IMR-90 (cell line): ENCODE data around the gene MYH11. TPM values are rescaled to one million over a fixed set of nuclear protein-coding genes. Genes with fewer than 3 reads are reported as not detected.

Source experiments
- ATAC-seq: fragments of 200-7000 bp; cut with Tn5 transposase; 2 replicates; pipeline ENCODE4 v1.9.1; 2020; ENCODE audit warnings: low read depth, mild to moderate bottlenecking, moderate library complexity
- BruUV-seq: library from RNA; stranded (reverse); fragments of 400-500 nt; replicated peaks from 2 replicates; lab custom pipeline; 2021; lab: Mats Ljungman, UMichigan
- CTCF ChIA-PET: fragments of 300-600 bp; formaldehyde crosslinking; extraction: SDS; loops from one replicate; lab custom pipeline; 2021; ENCODE audit warnings: antibody characterized with exemption; lab: Yijun Ruan, JAX
- POLR2A ChIA-PET: fragments of 300-600 bp; sonication (Branson Sonifier 250); formaldehyde crosslinking; loops from one replicate; lab custom pipeline; 2022; ENCODE audit warnings: antibody characterized with exemption; ENCODE audit not compliant: unreplicated experiment; lab: Charles Lee
- DNase-seq: peaks from one replicate; pipeline ENCODE4 v3.0.0; 2013
- H2AFZ ChIP-seq: replicated peaks from 2 replicates; pipeline ENCODE3; 2013; ENCODE audit warnings: low read length, mild to moderate bottlenecking; ENCODE audit not compliant: poor library complexity
- H2AK5ac ChIP-seq: 2 replicates; pipeline ENCODE4 v1.6.1; 2013; ENCODE audit warnings: low read depth, low read length, inconsistent platforms
- H2AK9ac ChIP-seq: replicated peaks from 2 replicates; pipeline ENCODE3; 2013; ENCODE audit warnings: mild to moderate bottlenecking, low read depth, low read length, moderate library complexity; ENCODE audit not compliant: poor library complexity
- H2BK120ac ChIP-seq: 2 replicates; pipeline ENCODE4 v1.6.1; 2013; ENCODE audit warnings: low read depth, low read length, inconsistent platforms
- H2BK15ac ChIP-seq: 3 replicates; pipeline ENCODE4 v1.6.1; 2013; ENCODE audit warnings: low read depth, low read length, inconsistent platforms
- H2BK20ac ChIP-seq: 2 replicates; pipeline ENCODE4 v1.6.1; 2013; ENCODE audit warnings: low read depth, mild to moderate bottlenecking, inconsistent platforms, low read length, moderate library complexity
- H2BK5ac ChIP-seq: 2 replicates; pipeline ENCODE4 v1.6.1; 2013; ENCODE audit warnings: mild to moderate bottlenecking, low read depth, low read length, inconsistent platforms; ENCODE audit not compliant: poor library complexity, severe bottlenecking
- H3K14ac ChIP-seq: replicated peaks from 2 replicates; pipeline ENCODE4 v1.6.1; 2013; ENCODE audit warnings: low read depth, low read length, inconsistent platforms
- H3K18ac ChIP-seq: 2 replicates; pipeline ENCODE4 v1.6.1; 2013; ENCODE audit warnings: low read depth, low read length, control low read depth
- H3K23ac ChIP-seq: 2 replicates; pipeline ENCODE4 v1.6.1; 2013; ENCODE audit warnings: low read depth, low read length, inconsistent platforms
- H3K27ac ChIP-seq: 2 replicates; pipeline ENCODE4 v1.5.1; 2013; ENCODE audit warnings: mild to moderate bottlenecking, control low read depth, low read length; ENCODE audit not compliant: insufficient read depth
- H3K27me3 ChIP-seq: 2 replicates; pipeline ENCODE4 v1.6.1; 2013; ENCODE audit warnings: low read length; ENCODE audit not compliant: control insufficient read depth, insufficient read depth
- H3K36me3 ChIP-seq: 2 replicates; pipeline ENCODE4 v1.6.1; 2013; ENCODE audit warnings: low read length, mixed read lengths; ENCODE audit not compliant: control insufficient read depth, insufficient read depth
- H3K4ac ChIP-seq: 2 replicates; pipeline ENCODE4 v1.6.1; 2013; ENCODE audit warnings: low read depth, low read length, inconsistent platforms
- H3K4me1 ChIP-seq: 2 replicates; pipeline ENCODE4 v1.6.1; 2013; ENCODE audit warnings: low read length, mixed read lengths; ENCODE audit not compliant: control insufficient read depth, insufficient read depth
- H3K4me2 ChIP-seq: 2 replicates; pipeline ENCODE4 v1.6.1; 2013; ENCODE audit warnings: low read depth, mild to moderate bottlenecking, control low read depth, low read length, moderate library complexity
- H3K4me3 ChIP-seq: 2 replicates; pipeline ENCODE4 v1.5.1; 2013; ENCODE audit warnings: low read depth, mild to moderate bottlenecking, control low read depth, low read length, moderate library complexity; ENCODE audit not compliant: insufficient read depth
- H3K56ac ChIP-seq: 2 replicates; pipeline ENCODE4 v1.6.1; 2013; ENCODE audit warnings: low read length, inconsistent platforms; ENCODE audit not compliant: insufficient read depth; ENCODE audit errors: extremely low read depth
- H3K79me1 ChIP-seq, 2 experiments: 2 replicates each; pipeline ENCODE4 v1.6.1; 2013; ENCODE audit warnings: low read length in 2 of 2, inconsistent platforms in 1 of 2, low read depth in 1 of 2
- H3K9ac ChIP-seq: 2 replicates; pipeline ENCODE4 v1.6.1; 2013; ENCODE audit warnings: low read depth, low read length, control low read depth
- H3K9me1 ChIP-seq: 2 replicates; pipeline ENCODE4 v1.6.1; 2013; ENCODE audit warnings: low read length, inconsistent platforms; ENCODE audit not compliant: insufficient read depth
- H3K9me3 ChIP-seq: 2 replicates; pipeline ENCODE4 v1.6.1; 2013; ENCODE audit warnings: low read length; ENCODE audit not compliant: control insufficient read depth, insufficient read depth
- H4K20me1 ChIP-seq: 2 replicates; pipeline ENCODE4 v1.6.1; 2013; ENCODE audit warnings: low read length, inconsistent platforms; ENCODE audit not compliant: insufficient read depth
- H4K5ac ChIP-seq: 2 replicates; pipeline ENCODE4 v1.6.1; 2013; ENCODE audit warnings: mild to moderate bottlenecking, low read depth, low read length, control low read depth
- H4K8ac ChIP-seq, 2 experiments: 2 replicates each; pipeline ENCODE4 v1.6.1; 2013; ENCODE audit warnings: low read depth in 2 of 2, low read length in 2 of 2, control low read depth in 1 of 2, inconsistent platforms in 1 of 2
- H4K91ac ChIP-seq: 2 replicates; pipeline ENCODE4 v1.6.1; 2013; ENCODE audit warnings: low read depth, low read length, inconsistent platforms; ENCODE audit not compliant: insufficient read depth
- BHLHE40 ChIP-seq: fragments of 150-350 bp; IDR thresholded peaks from 2 replicates; pipeline ENCODE4 v1.6.1; 2016; ENCODE audit warnings: mild to moderate bottlenecking, low read depth, low read length
- ELK1 ChIP-seq: fragments of 150-350 bp; IDR thresholded peaks from 2 replicates; pipeline ENCODE4 v1.6.1; 2016; ENCODE audit warnings: low read depth, mild to moderate bottlenecking, low read length, moderate library complexity, borderline replicate concordance
- MAZ ChIP-seq: IDR thresholded peaks from 2 replicates; pipeline ENCODE4 v1.6.1; 2012; ENCODE audit warnings: low read depth, mild to moderate bottlenecking, low read length, improper control_type of control experiment, moderate library complexity, borderline replicate concordance
- POLR2A ChIP-seq: IDR thresholded peaks from 2 replicates; pipeline ENCODE4 v1.6.1; 2012; ENCODE audit warnings: mild to moderate bottlenecking, low read depth, low read length
- RAD21 ChIP-seq: IDR thresholded peaks from 2 replicates; pipeline ENCODE4 v1.6.1; 2012; ENCODE audit warnings: low read length, improper control_type of control experiment
- RFX5 ChIP-seq: IDR thresholded peaks from 2 replicates; pipeline ENCODE4 v1.8.0; 2012; ENCODE audit warnings: low read depth, mild to moderate bottlenecking, low read length, moderate library complexity
- WGBS, 2 experiments: methylation state at CpG; one replicate each; pipeline versions ENCODE4 v1.1.5 to v1.1.7; 2013; ENCODE audit warnings: missing lambda C conversion rate in 2 of 2; ENCODE audit not compliant: insufficient read length in 1 of 2; ENCODE audit errors: extremely low coverage in 2 of 2; 5-methylcytosine and 5-hydroxymethylcytosine counted together
- dilution Hi-C: fragments of 300-500 bp; cut with HindIII; formaldehyde crosslinking; loops from one replicate; pipeline ENCODE4 v1.14.3; 2018; ENCODE audit warnings: low sequenced_read_pairs; ENCODE audit not compliant: unreplicated experiment
- in situ Hi-C: fragments of 300-500 bp; cut with MboI; formaldehyde crosslinking; loops from 3 replicates; pipeline ENCODE4 v1.14.3; 2019; ENCODE audit warnings: low sequenced_read_pairs, inconsistent platforms, mixed read lengths
- intact Hi-C: fragments of 100-400 bp; cut with micrococcal nuclease; formaldehyde crosslinking; loops from 2 replicates; pipeline ENCODE4 v1.10.0; 2022
- polyA plus RNA-seq, 3 experiments: library from polyadenylated mRNA; depleted of rRNA; stranded (reverse); fragments of >200 nt; gene quantifications; 2 replicates each; pipeline ENCODE4 v1.2.3, GENCODE V29; 2012; ENCODE audit warnings: low replicate concordance in 1 of 3
- total RNA-seq: library from RNA; depleted of rRNA; stranded (reverse); fragments of >200 nt; gene quantifications from 2 replicates; pipeline ENCODE4 v1.2.3, GENCODE V29; 2012

The MYH11 gene
- total and polyA plus RNA-seq, 2 of the 4 experiments (the other 2 are of a cell fraction): under 0.01 to 0.12 TPM

- WGBS, 2 experiments: 100% methylated on average over 1 of the region's 7 CpGs; no CpG with 5 or more reads in 1 of the 2 experiments
- no peak for ATAC-seq
- no peak overlapping the region for H3K56ac ChIP-seq
Observed at GRCh38 chr16:15736529-15736928, 120.3 kb downstream of the MYH11 start.

More at GRCh38 chr16:15736529-15736928, 120.3 kb downstream of the MYH11 start:
- Histone ChIP-seq H3K9me1 (peaks cover 6% of the 10 kb centered on the region; the same call in 1 of the 2 replicates), H3K4me1 (peaks cover 4% of the 10 kb centered on the region; the same call in 1 of the 2 replicates), H2AK9ac (no peak overlapping the region), H4K91ac (no peak overlapping the region), H3K4me2 (no peak overlapping the region), H3K4me3 (no peak overlapping the region), H2BK5ac (no peak overlapping the region), H3K18ac (no peak overlapping the region), H3K36me3 (no peaks in the 10 kb centered on the region), H3K27ac (no peak overlapping the region), H3K9me3 (peaks cover 7% of the 10 kb centered on the region), H3K27me3 (no peaks in the 10 kb centered on the region), H3K23ac (no peak overlapping the region), H2BK120ac (no peak overlapping the region), H3K79me1 (no peaks in the 10 kb centered on the region; a peak in 1 of 4 replicates), H2AFZ (no peak overlapping the region), H4K5ac (no peak overlapping the region), H2AK5ac (no peak overlapping the region), H3K4ac (no peak overlapping the region), H2BK20ac (no peak overlapping the region), H4K8ac (no peak overlapping the region), H3K9ac (no peak overlapping the region), H4K20me1 (no peaks in the 10 kb centered on the region), H3K14ac (no peak overlapping the region), H2BK15ac (no peak overlapping the region)
- dilution Hi-C loops: no loop called here
- no peak for DNase-seq
- intact Hi-C loops: no loop called here
- no TSS peak for BruUV-seq
- TF ChIP-seq POLR2A: no peak
- TF ChIP-seq ELK1: no peak
- no peak for TF ChIP-seq RAD21
- no peak for TF ChIP-seq RFX5
- TF ChIP-seq MAZ: no peak
- no peak for TF ChIP-seq BHLHE40
- ChIA-PET POLR2A (no interaction called here), CTCF (no interaction called here)
- in situ Hi-C loops: no loop called here
